Measurements from ENCODE around the gene CBLN2. TPM values are rescaled to one million over a fixed set of nuclear protein-coding genes. Genes with fewer than 3 reads are reported as not detected.

Gene CBLN2
- total RNA-seq (2014; rRNA removed) (not detected in 2 replicates), Bru-seq, nascent RNA (percentile 2 among the genes with signal in this experiment), BruChase-seq, experiment 1, labeled RNA remaining after a 6-hour chase (percentile 3 among the genes with signal in this experiment), BruChase-seq, experiment 2, labeled RNA remaining after a 2-hour chase (percentile 1 among the genes with signal in this experiment)
- long read RNA-seq = 0 reads

DNA sequence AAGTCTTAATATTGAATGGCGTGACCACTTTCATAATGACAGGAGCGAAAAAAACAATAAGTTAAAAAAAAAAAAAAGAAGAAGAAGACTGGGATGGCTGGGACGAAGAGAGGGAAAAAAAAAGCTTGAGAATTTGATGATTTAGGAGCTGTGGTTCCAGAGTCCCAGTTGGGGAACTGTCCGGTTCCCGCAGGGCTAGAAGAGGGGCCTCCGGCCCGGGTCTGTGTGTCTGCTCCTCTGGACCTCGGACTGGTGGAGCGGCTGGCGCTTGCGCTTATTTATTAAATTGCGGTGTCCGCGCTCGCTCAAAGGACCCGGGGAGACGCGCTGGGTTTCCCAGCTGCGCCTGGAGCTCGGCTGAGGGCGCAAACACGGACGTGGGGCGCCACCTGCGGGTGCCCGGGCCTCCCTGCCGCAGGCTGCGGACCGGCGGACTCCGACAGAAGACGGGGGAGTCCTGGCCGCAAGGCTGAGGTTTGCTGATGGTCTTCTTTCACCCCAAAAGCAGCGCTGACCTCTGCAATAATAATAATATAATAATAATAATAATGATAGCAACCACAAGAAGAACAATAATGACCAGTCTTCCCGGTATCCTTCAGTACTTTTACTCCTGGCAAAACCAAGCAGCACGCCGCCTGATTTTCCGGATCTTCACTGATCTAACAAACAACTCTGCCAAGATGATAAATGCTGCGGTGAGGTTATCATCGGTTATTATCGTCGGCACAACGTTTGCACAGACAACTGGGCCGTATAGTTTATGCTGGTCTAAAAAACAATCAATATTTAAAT, at the start of gene CBLN2:
Gene CBLN2, minus strand, starts transcription at position 251 of the 795 bp plus-strand sequence. CDS start 2,182 bp downstream, outside the sequence.
- peak; percentile 96 for ATAC-seq
- no peaks in the 10 kb centered on the region for H3F3A ChIP-seq (ENCODE audit: low read length, unreplicated experiment)
- no peaks in the 10 kb centered on the region for H4K20me1 ChIP-seq (ENCODE audit: low read length)
- H3K9me2 ChIP-seq (replicated peaks; ENCODE audit: low read length) = no peaks in the 10 kb centered on the region
- no peaks in the 10 kb centered on the region for H3K9me3 ChIP-seq (ENCODE audit: low read length)
- H3K79me2 ChIP-seq (ENCODE audit: low read length) = no peaks in the 10 kb centered on the region
- H3K4me2 ChIP-seq (ENCODE audit: low read length) = peak within 1 kb of the TSS; percentile 88
- DNase-seq = peak; percentile 75
- BruUV-seq (replicated peaks) = no TSS peak
- H3K36me3 ChIP-seq (ENCODE audit: low read depth, low read length) = no peaks in the 10 kb centered on the region
- no peak within 1 kb of the TSS for H3K9ac ChIP-seq (ENCODE audit: low read length)
- no peak for TF ChIP-seq EZH2 (IDR thresholded peaks at IDR 0.05; ENCODE audit: low read length, unreplicated experiment)
- TF ChIP-seq, protein P1, sequence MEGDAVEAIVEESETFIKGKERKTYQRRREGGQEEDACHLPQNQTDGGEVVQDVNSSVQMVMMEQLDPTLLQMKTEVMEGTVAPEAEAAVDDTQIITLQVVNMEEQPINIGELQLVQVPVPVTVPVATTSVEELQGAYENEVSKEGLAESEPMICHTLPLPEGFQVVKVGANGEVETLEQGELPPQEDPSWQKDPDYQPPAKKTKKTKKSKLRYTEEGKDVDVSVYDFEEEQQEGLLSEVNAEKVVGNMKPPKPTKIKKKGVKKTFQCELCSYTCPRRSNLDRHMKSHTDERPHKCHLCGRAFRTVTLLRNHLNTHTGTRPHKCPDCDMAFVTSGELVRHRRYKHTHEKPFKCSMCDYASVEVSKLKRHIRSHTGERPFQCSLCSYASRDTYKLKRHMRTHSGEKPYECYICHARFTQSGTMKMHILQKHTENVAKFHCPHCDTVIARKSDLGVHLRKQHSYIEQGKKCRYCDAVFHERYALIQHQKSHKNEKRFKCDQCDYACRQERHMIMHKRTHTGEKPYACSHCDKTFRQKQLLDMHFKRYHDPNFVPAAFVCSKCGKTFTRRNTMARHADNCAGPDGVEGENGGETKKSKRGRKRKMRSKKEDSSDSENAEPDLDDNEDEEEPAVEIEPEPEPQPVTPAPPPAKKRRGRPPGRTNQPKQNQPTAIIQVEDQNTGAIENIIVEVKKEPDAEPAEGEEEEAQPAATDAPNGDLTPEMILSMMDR (conservative IDR thresholded peaks at IDR 0.05; ENCODE audit: low read depth, low read length) = peak; percentile 71
- TF ChIP-seq EZH2phosphoT487 (IDR thresholded peaks at IDR 0.05; ENCODE audit: borderline replicate concordance, low read length) = no peak
- no peak within 1 kb of the TSS for H3K27ac ChIP-seq (ENCODE audit: low read length)
- ChIA-PET CTCF (interaction anchor here (0.6 to 0.8 kb wide), 4 partner anchors 91 to 1435 kb away, joined by 4 to 10 read pairs (median 7); no protein-coding TSS in a partner anchor), POLR2A (ENCODE audit: unreplicated experiment) (no interaction called here)
- H2AFZ ChIP-seq (ENCODE audit: low read length) = peak within 1 kb of the TSS; percentile 69
- intact Hi-C loops (cut with micrococcal nuclease) = loop anchor here (1.0 to 5.0 kb wide), 2 partner anchors 1612 to 1762 kb away; no protein-coding TSS in a partner anchor
- peak within 1 kb of the TSS; percentile 66 for H3K4me3 ChIP-seq (ENCODE audit: low read length)
- H3K4me1 ChIP-seq (ENCODE audit: insufficient read depth, low read length) = peaks cover 10% of the 10 kb centered on the region; the same call in 1 of the 2 replicates
- peaks cover 72% of the 10 kb centered on the region for H3K27me3 ChIP-seq (ENCODE audit: low read length)

GRCh38 chr18:72588360-72588759, 44.2 kb upstream of the CBLN2 start:
- Histone ChIP-seq H3K9me2 (replicated peaks; ENCODE audit: low read length) (no peaks in the 10 kb centered on the region), H3K4me1 (ENCODE audit: insufficient read depth, low read length) (no peaks in the 10 kb centered on the region), H3K79me2 (ENCODE audit: low read length) (no peaks in the 10 kb centered on the region), H3K27me3 (ENCODE audit: low read length) (no peaks in the 10 kb centered on the region), H3K4me2 (ENCODE audit: low read length) (no peak overlapping the region), H2AFZ (ENCODE audit: low read length) (no peak overlapping the region), H3K4me3 (ENCODE audit: low read length) (no peak overlapping the region), H3K36me3 (ENCODE audit: low read depth, low read length) (no peaks in the 10 kb centered on the region), H4K20me1 (ENCODE audit: low read length) (no peaks in the 10 kb centered on the region), H3K9me3 (ENCODE audit: low read length) (no peaks in the 10 kb centered on the region), H3F3A (ENCODE audit: low read length, unreplicated experiment) (no peaks in the 10 kb centered on the region), H3K9ac (ENCODE audit: low read length) (no peak overlapping the region), H3K27ac (ENCODE audit: low read length) (no peak overlapping the region)
- CTCF ChIA-PET = no interaction called here
- no TSS peak for BruUV-seq (replicated peaks)
- no peak for TF ChIP-seq EZH2phosphoT487 (IDR thresholded peaks at IDR 0.05; ENCODE audit: borderline replicate concordance, low read length)
- TF ChIP-seq, protein P1 (conservative IDR thresholded peaks at IDR 0.05; ENCODE audit: low read depth, low read length) = no peak
- TF ChIP-seq EZH2 (IDR thresholded peaks at IDR 0.05; ENCODE audit: low read length, unreplicated experiment) = no peak
- POLR2A ChIA-PET (ENCODE audit: unreplicated experiment) = no interaction called here
- DNase-seq = no peak
- intact Hi-C loops (cut with micrococcal nuclease) = no loop called here
- ATAC-seq = no peak
